HG02870 (cell line): ENCODE data around the gene CRKL.
"Not testable (repeated sequence)": the region's sequence is repeated elsewhere in the genome, so short reads cannot be mapped to it uniquely, and the experiment has no call there.

Source experiments
- ATAC-seq: cut with Tn5 transposase; IDR thresholded peaks from one replicate; pipeline ENCODE4 v1.9.1; 2021; ENCODE audit warnings: mild to moderate bottlenecking, moderate library complexity; ENCODE audit not compliant: unreplicated experiment

The CRKL gene

GRCh38 chr22:20901093-20902033, 15.8 kb upstream of the CRKL start:
- not testable (repeated sequence) for ATAC-seq

DNA sequence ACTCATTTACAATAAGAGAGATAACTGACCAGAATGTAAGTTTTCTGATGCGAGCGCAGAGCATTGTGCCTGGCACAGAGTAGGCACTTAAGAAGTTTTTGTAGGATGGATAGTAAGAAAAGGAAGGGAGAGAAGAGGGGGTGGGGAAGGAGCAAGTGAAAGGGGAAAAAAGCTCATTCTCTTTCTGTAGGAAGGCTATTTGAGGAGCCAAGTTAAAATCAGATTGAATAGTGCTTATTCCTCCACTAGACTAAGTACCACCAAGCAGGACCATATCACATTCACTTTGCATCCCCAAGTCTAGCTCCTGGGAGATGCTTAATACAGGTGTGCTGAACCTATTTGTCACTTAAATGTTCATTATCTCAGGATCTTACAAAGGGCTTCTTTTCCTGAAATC, 14.1 kb upstream of the CRKL start:
- no peak for ATAC-seq

- ATAC-seq: no peak
Measured at GRCh38 chr22:20904008-20904979, 12.9 kb upstream of the CRKL start.

- no peak for ATAC-seq
Measured at GRCh38 chr22:20904980-20905355, 12.2 kb upstream of the CRKL start.

DNA sequence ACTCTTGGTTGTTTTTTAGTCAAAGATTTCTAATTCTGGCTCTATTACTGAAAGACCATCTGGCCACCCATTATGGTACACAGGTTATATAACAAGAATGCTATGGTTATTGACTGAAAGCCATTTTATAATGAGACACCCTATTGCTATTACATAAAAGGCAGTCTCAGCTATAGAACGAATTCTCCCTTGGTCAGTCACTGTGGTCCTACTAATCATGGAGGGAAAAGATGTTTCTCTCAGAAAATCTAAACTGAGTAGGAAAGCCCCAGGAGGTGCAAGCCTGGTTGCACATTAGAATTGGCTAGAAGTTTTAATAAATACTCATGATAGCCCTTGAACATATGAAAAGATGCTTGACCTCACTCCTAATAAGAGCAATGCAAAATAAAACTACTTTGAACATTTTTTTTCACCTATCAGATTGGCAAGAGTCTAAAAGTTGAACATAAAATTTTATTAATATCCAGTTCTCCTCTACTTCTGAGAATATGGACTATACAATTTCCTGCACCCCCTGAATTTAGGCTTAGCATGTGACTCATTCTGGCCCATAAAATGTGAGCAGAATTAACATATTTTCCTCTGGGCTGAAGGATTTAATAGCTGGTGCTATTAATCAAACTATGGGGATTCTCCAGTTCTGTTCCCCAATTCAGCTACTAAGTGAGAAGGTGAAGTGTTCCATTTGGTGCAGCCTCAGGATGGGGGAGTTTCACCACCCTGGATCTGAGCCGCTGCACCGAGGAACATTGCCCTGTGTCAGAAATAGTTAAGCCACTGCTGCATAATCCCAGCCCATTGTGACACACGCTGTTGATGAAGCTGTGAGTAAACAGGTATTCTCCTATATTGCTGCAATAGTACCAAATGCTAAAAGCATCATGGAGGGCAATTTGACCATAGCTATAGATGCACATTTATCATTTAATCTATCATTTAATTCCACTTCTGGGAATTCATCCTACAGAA, 11.5 kb upstream of the CRKL start:
- ATAC-seq: no peak

DNA sequence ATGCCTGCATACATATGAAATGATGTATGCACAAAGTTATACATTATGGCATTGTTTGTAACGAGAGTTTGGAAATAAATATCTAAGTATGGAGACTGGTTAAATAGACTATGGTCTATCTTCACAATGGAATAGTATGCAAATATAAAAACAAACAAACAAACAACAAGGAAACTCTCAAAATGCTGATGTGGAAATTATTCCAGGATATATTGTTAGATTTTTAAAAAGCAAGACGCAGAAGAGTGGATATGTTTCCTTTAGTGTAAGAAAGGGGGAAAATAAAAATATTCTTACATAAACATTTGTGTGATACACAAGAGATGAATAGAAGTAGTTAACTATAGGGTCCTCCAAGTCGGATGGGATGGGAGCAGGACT, 10.8 kb upstream of the CRKL start:
- no peak for ATAC-seq

- ATAC-seq: not testable (repeated sequence)
Measured at GRCh38 chr22:20908717-20909116, 8.5 kb upstream of the CRKL start.

DNA sequence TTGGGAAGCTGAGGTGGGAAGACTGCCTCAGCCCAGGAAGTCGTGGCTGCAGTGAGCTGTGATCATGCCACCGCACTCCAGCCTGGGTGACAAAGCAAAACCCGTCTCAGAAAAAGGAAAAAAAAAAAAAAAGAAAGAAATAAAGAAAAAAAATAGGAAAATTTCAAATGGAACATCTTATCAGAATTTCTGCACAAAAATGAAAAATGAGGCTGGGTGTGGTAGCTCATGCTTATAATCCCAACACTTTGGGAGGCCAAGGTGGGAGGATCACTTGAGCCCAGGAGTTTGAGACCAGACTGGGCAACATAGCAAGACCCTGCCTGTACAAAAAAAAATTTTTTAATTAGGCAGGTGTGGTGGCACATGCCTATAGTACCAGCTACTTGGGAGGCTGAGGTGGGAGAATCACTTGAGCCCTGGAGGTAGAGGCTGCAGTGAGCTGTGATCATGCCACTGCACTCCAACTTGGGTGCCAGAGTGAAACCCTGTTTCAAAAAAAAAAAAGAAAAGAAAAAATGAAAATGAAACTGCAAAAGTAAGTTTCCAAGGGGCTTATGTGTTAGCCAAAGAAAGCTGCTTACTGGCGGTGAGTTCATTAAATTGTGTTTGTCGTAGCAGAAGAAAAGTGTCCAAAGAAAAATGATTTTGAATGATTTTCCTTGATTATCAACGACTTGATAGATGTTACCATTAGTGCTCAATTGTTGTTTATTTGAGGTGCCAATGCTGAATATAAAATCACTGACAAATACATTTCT, 7.5 kb upstream of the CRKL start:
- ATAC-seq: no peak

DNA sequence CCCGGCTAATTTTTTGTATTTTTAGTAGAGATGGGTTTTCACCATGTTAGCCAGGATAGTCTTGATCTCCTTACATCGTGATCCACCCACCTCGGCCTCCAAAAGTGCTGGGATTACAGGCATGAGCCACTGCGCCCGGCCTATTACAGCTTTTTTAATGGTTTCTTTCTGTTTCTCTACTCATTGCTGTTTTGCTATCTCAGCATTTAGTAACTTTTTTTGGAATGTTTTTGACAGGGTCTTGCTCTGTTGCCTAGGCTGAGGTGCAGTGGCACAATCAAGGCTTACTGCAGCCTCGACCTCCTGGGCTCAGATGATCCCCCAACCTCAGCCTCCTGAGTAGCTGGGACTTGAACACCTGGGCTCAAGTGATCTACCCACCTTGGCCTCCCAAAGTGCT, 4.7 kb upstream of the CRKL start:
- no peak for ATAC-seq

GRCh38 chr22:20918663-20919218, 1.5 kb downstream of the CRKL start:
- ATAC-seq: no peak

DNA sequence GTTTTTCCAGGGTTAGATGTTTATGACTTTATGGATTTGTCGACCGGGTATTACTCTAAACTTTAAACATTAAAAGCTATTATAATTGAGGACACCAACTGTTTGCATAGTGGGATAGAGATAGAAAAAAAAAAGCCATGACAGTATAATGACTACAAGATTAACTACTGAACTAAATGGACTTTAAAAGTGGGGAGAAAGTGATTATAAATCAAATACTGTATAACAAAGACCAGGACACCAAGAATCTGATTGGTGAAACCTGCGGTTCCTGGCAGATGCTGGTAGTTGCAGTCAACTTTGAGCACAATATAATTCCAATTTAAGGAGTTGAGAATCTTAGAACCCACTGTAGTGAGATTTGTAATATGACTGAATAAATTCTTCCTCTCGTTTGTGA, 2.5 kb downstream of the CRKL start:
- no peak for ATAC-seq

DNA sequence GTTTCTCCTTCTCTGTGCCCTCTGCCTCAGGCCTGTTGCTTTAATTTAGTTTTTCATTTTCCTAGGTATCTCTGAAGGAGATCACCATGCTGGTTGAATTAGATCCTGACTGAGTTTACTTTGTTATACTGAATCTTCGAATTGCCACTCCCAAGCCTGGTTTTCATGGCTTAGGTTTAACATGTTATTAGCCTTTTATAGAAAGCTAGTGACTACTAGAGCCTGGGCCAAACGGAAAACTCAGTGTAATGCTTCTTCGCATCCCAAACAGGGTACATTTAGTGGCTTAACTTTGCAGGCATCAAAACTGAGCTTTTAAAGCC, 3.6 kb downstream of the CRKL start:
- ATAC-seq: no peak

GRCh38 chr22:20922141-20922751, 5.0 kb downstream of the CRKL start:
- ATAC-seq: no peak

GRCh38 chr22:20926243-20926642, 9.0 kb downstream of the CRKL start:
- ATAC-seq: no peak

DNA sequence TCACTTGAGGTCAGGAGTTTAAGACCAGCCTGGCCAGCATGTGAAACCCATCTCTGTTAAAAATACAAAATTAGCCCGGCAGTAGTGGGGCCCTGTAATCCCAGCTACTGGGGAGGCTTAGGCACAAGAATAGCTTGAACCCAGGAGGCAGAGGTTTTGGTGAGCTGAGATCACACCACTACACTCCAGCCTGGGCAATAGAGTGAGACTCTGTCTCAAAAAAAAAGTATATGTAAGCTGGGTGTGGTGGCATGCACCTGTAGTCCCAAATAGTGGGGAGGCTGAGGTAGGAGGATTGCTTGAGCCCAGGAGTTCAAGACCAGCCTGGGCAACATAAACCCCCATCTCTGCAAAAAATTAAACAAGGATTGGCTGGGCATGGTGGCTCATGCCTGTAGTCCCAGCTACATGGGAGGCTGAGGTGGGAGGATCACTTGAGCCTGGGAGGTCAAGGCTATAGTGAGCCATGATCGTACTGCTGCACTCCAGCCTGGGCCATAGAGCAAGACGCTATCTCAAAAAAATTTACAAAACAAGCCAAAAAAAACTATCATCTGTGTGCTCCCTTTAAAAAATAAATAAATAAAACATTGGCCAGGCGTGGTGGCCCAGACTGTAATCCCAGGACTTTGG, 10.8 kb downstream of the CRKL start:
- ATAC-seq: no peak

GRCh38 chr22:20928573-20928967, 11.4 kb downstream of the CRKL start:
- ATAC-seq: no peak

GRCh38 chr22:20930004-20930403, 12.8 kb downstream of the CRKL start:
- no peak for ATAC-seq

- ATAC-seq: not testable (repeated sequence)
Measured at GRCh38 chr22:20930435-20930834, 13.2 kb downstream of the CRKL start.
